Suprapubic skin (tissue), 4 donors: ENCODE measurements around the gene ADAMTS16.

Experiments
- CTCF ChIP-seq, 2 donors: fragments of 200-600 bp in 1 of 2; fragments of 450-650 bp in 1 of 2; sonication (generic) in 1 of 2; IDR thresholded peaks; one replicate each; pipeline ENCODE4 v1.5.1; 2016 to 2019; ENCODE audit warnings: antibody characterized with exemption in 2 of 2, mild to moderate bottlenecking in 1 of 2, moderate library complexity in 1 of 2
- EP300 ChIP-seq: sonication (generic); formaldehyde crosslinking; IDR thresholded peaks from one replicate; pipeline ENCODE4 v1.6.1; 2017; ENCODE audit warnings: antibody characterized with exemption
- POLR2A ChIP-seq, 2 donors: fragments of 450-650 bp; IDR thresholded peaks; one replicate each; pipeline ENCODE4 v1.6.1; 2017; ENCODE audit warnings: antibody characterized with exemption in 2 of 2, mild to moderate bottlenecking in 2 of 2, moderate library complexity in 2 of 2
- POLR2AphosphoS5 ChIP-seq, 3 donors: sonication (generic); formaldehyde crosslinking; IDR thresholded peaks; one replicate each; pipeline ENCODE4 v1.6.1; 2017; ENCODE audit warnings: antibody characterized with exemption in 3 of 3

GRCh38 chr5:5207828-5208227 lies 67.7 kb downstream of the ADAMTS16 start:
- TF ChIP-seq POLR2A (IDR thresholded peaks at IDR 0.05) (no peak), POLR2AphosphoS5 (IDR thresholded peaks at IDR 0.05) (no peak), EP300 (no peak), CTCF (IDR thresholded peaks at IDR 0.05) (no peak)
